ENCODE measurements around the gene ZNF90.
"Not testable (repeated sequence)": the region's sequence is repeated elsewhere in the genome, so short reads cannot be mapped to it uniquely, and the experiment has no call there.

Gene ZNF90

DNA sequence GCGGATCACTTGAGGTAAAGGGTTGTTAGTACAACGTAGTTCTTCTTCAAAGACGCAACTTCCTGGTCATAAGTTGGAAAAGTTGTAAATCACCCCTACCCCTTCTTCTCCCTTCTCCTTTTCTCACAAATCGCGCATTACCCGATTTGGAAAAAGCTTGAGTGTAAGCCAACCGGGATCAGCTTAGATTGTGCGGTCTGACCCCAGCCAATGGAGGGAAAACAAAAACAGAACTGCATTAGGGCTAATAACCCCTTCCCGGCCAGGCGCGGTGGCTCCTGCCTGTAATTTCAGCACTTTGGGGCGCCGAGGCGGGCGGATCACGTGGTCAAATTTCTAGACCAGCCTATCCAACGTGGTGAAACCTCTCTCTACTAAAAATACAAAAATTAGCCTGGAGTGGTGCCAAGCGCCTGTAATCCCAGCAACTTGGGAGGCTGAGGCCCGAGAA lies 806 bp downstream of the ZNF90 start:
- TF ChIP-seq, protein P1, sequence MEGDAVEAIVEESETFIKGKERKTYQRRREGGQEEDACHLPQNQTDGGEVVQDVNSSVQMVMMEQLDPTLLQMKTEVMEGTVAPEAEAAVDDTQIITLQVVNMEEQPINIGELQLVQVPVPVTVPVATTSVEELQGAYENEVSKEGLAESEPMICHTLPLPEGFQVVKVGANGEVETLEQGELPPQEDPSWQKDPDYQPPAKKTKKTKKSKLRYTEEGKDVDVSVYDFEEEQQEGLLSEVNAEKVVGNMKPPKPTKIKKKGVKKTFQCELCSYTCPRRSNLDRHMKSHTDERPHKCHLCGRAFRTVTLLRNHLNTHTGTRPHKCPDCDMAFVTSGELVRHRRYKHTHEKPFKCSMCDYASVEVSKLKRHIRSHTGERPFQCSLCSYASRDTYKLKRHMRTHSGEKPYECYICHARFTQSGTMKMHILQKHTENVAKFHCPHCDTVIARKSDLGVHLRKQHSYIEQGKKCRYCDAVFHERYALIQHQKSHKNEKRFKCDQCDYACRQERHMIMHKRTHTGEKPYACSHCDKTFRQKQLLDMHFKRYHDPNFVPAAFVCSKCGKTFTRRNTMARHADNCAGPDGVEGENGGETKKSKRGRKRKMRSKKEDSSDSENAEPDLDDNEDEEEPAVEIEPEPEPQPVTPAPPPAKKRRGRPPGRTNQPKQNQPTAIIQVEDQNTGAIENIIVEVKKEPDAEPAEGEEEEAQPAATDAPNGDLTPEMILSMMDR (IDR thresholded peaks at IDR 0.05; ENCODE audit: insufficient read depth, low read depth, low read length, missing control alignments): no peak
- H3K4me3 ChIP-seq (ENCODE audit: low read depth, low read length): no peak overlapping the region
- DNase-seq (ENCODE audit: low read depth): no peak

DNA sequence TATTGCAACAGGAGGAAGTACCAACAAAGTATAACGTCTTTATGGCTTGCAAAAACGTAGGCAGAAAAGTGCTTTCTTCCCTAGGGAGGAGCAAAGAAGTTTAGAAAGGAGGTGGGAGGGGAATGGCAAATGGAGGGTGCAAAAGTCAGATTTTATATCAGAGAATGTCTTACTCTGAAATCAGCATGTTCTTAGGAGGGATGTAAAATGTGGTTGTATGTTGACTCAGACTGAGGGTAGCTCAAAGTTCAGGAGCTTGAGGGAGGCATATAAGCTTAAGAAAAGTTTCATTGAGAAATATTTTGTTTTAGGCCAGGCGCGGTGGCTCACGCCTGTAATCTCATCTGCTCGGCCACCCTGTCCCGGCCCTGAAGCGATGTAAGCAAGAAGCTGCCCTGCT lies 1.7 kb downstream of the ZNF90 start:
- H3K4me3 ChIP-seq (ENCODE audit: low read depth, low read length): no peak overlapping the region
- DNase-seq (ENCODE audit: low read depth): no peak
- TF ChIP-seq, protein P1 (IDR thresholded peaks at IDR 0.05; ENCODE audit: insufficient read depth, low read depth, low read length, missing control alignments): no peak

DNA sequence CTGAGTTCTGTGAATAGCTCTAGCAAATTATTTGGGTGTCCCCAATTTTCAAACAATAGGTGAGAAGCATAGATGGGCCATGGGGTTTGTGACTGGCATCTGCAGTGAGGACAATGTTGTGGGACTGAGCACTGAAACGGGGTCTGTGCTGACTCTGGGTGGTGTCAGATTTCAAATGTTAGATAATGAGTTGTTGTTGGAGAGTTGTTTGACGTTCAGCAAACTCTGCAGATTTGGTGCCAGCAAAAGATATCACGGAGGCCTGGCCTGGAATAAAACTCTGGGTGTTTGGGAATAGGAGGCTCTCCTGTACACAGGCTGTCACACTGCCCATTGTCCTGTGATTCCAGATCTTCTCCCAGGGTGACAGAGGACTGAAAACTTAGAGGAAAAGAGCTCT lies 2.9 kb downstream of the ZNF90 start:
- TF ChIP-seq, protein P1 (IDR thresholded peaks at IDR 0.05; ENCODE audit: insufficient read depth, low read depth, low read length, missing control alignments): no peak
- no peak for DNase-seq (ENCODE audit: low read depth)
- H3K4me3 ChIP-seq (ENCODE audit: low read depth, low read length): no peak overlapping the region

DNA sequence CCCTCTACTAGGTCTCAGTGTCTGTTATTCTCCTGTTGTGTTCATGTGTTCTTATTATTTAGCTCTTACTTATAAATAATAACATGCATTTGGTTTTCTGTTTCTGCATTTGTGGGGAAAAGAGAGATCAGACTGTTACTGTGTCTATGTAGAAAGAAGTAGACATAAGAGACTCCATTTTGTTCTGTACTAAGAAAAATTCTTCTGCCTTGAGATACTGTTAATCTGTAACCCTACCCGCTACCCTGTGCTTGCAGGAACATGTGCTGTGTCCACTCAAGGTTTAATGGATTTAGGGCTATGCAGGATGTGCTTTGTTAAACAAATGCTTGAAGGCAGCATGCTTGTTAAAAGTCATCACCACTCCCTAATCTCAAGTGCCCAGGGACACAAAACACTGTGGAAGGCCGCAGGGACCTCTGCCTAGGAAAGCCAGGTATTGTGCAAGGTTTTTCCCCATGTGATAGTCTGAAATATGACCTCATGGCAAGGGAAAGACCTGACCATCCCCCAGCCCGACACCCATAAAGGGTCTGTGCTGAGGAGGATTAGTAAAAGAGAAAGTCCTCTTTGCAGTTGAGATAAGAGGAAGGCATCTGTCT lies 4.5 kb downstream of the ZNF90 start:
- H3K4me3 ChIP-seq (ENCODE audit: low read depth, low read length); DNase-seq (ENCODE audit: low read depth): not testable (repeated sequence)

DNA sequence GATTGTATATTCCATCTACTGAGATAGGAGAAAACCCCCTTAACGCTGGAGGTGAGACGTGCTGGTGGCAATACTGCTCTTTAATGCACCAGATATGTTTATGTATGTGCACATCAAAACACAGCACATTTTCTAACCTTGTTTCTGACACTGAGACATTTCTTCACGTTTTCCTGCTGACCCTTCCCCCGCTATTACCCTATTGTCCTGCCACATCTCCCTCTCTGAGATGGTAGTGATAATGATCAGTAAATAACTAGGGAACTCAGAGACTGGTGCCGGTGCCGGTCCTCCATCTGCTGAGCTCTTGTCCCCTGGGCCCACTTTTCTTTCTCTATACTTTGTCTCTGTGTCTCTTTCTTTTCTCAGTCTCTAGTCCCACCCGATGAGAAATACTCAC lies 5.1 kb downstream of the ZNF90 start:
- DNase-seq (ENCODE audit: low read depth); H3K4me3 ChIP-seq (ENCODE audit: low read depth, low read length): not testable (repeated sequence)

DNA sequence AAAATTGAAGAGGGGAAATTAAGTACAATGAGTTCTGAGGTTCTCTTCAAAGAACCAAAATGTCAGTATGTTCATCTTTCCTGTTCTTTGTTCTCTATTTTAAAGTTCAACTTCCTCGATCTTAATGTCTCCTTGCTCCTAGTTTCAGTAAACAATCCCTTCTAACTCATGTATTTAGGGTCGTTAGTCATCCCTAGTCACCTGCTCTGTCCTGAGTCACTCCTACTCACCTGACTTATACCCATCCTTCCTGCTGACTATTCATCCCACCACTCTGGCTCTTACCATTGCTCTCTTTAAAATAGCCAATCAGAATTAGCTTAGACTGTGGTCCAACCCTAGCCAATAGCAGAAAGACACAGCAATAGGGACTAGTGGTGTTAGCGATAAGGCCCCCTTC lies 24.3 kb downstream of the ZNF90 start:
- TF ChIP-seq, protein P1 (IDR thresholded peaks at IDR 0.05; ENCODE audit: insufficient read depth, low read depth, low read length, missing control alignments): no peak
- no peak for DNase-seq (ENCODE audit: low read depth)
- no peak overlapping the region for H3K4me3 ChIP-seq (ENCODE audit: low read depth, low read length)

DNA sequence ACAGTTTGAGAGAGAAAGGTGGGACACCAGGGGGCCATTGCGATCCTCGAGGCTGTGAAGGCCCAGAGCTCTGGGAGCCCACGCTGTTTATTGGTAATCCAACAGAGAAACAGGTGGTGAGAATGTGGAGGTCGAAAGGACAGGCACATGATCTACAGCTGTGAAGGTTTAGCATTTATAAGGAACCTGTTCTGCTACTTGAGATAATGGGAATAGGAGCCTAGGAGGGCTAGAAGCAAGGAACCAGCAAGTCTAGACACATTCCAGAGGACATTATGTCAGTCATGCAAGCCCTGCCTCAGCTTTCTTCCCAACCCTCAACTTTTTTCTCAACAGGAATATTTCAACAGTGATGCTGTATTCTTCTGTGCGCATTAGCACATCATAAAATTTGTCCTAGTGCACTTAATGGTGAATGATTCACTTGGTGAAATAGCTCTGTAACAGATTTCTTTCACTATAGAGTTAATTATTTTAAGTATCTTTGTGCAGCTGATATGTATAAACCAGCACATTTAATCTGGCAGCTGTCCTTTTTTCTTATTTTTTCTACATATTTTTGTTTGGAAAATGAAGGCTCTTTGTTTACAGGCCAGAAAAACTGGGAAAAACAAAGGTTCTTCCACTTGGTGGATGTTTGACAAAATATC lies 25.4 kb downstream of the ZNF90 start:
- TF ChIP-seq, protein P1 (IDR thresholded peaks at IDR 0.05; ENCODE audit: insufficient read depth, low read depth, low read length, missing control alignments): no peak
- no peak for DNase-seq (ENCODE audit: low read depth)
- no peak overlapping the region for H3K4me3 ChIP-seq (ENCODE audit: low read depth, low read length)

DNA sequence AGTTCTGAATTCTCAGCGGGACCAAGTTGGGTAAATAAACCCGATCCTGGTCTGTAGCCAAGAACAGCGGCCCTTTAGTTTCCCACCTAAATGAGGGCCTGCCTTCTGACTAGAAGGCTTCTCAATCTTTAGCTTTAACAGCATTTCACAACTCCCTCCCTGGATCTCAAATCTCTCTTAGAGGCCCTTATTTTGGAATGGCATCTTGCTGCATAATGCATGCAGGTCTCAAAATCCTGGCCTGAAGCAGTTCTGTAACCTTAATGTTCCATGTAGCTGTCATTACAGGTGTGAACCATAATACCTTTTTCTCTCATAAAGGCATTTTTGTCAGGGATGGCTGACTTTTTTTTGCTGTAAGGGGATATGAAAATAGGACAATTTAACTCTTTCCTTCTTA lies 29.5 kb downstream of the ZNF90 start:
- DNase-seq (ENCODE audit: low read depth): no peak
- TF ChIP-seq, protein P1 (IDR thresholded peaks at IDR 0.05; ENCODE audit: insufficient read depth, low read depth, low read length, missing control alignments): no peak
- no peak overlapping the region for H3K4me3 ChIP-seq (ENCODE audit: low read depth, low read length)

DNA sequence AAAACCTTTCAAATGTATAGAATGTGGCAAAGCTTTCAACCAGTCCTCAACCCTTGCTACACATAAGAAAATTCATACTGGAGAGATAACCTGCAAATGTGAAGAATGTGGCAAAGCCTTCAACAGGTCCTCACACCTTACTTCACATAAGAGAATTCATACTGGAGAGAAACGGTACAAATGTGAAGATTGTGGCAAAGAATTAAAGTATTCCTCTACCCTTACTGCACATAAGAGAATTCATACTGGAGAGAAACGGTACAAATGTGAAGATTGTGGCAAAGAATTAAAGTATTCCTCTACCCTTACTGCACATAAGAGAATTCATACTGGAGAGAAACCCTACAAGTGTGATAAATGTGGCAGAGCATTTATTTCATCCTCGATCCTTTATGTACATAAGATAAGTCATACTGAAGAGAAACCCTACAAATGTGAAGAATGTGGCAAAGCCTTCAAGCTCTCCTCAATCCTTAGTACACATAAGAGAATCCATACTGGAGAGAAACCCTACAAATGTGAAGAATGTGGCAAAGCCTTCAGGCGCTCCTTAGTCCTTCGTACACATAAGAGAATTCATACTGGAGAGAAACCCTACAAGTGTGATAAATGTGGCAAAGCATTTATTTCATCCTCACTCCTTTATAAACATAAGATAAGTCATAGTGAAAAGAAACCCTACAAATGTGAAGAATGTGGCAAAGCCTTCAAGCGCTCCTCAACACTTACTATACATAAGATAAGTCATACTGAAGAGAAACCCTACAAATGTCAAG lies 40.5 kb downstream of the ZNF90 start:
- DNase-seq (ENCODE audit: low read depth); H3K4me3 ChIP-seq (ENCODE audit: low read depth, low read length): not testable (repeated sequence)

Data from GM12865 (cell line).